Measurements from ENCODE around the gene PLEKHM2. TPM values are rescaled to one million over a fixed set of nuclear protein-coding genes. Genes with fewer than 3 reads are reported as not detected.
A peak's percentile ranks its signal among the peaks of the same experiment; 100 is the strongest.

PLEKHM2 gene
- total RNA-seq, 1 experiment from 2014 or later, result 51.5 TPM

DNA sequence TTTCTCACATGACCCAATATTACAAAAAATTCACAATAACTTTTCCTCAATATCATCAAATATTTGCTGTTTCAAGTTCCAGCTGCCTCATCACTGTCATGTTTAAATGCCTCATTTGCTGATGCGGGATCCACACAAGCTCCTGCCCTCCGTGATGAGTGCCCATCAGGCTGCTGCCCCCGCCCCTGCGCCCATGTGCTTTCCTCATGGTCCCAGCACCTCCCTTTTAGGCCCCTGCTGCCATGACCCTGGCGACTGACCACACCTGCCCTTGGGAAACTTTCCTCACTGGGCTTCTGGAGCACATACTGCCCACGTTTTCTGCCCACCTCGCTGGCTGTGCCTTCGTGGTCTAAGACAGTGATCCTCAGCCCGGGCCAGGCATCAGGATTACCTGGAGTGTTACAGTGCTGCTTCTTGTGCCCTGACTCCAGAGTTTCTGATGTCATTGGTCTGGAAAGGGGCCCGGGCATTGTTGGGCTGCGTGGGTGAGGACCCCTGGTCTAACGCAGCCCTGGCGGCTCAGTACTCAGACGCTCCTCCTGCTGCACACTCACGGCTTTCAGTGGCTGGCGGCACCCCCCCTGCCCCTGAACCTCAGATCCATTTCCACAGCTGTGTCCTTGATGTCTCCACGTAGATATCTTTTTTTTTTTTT is 20.5 kb downstream of the PLEKHM2 start:
- ChIA-PET POLR2A (interaction anchor here (0.8 to 3.3 kb wide), 3 partner anchors 18 to 101 kb away, joined by 3 to 24 read pairs (median 19); no protein-coding TSS in a partner anchor), CTCF (interaction anchor here (0.6 to 1.5 kb wide), 3 partner anchors 25 to 369 kb away, joined by 3 to 7 read pairs (median 4); no protein-coding TSS in a partner anchor)
- no peaks in the 10 kb centered on the region for H3K27me3 Mint-ChIP-seq (ENCODE audit: insufficient read depth, unreplicated experiment)
- no peak for TF ChIP-seq CTCF (IDR thresholded peaks at IDR 0.05; ENCODE audit: unreplicated experiment)
- peak overlapping the region; percentile 96 for H3K27ac Mint-ChIP-seq (ENCODE audit: low read depth, unreplicated experiment)
- no peaks in the 10 kb centered on the region for H3K9me3 Mint-ChIP-seq (ENCODE audit: unreplicated experiment)
- peaks cover 20% of the 10 kb centered on the region for H3K4me1 Mint-ChIP-seq (ENCODE audit: insufficient read depth, unreplicated experiment)
- no peak for DNase-seq (ENCODE audit: unreplicated experiment)
- intact Hi-C loops (cut with micrococcal nuclease), result loop anchor here (5.0 kb wide), 1 partner anchor 87 kb away; the partner anchor contains the start of gene DDI2
- BruUV-seq (replicated peaks), result no TSS peak
- no peak overlapping the region for H3K4me3 Mint-ChIP-seq (ENCODE audit: unreplicated experiment)
- peaks cover 15% of the 10 kb centered on the region for H3K36me3 Mint-ChIP-seq (ENCODE audit: insufficient read depth, unreplicated experiment)

- no TSS peak for BruUV-seq (replicated peaks)
- ChIA-PET CTCF (interaction anchor here (0.6 to 1.8 kb wide), 4 partner anchors 36 to 369 kb away, joined by 3 to 7 read pairs (median 4); no protein-coding TSS in a partner anchor), POLR2A (interaction anchor here (0.8 kb wide), 1 partner anchor 102 kb away, joined by 3 read pairs; no protein-coding TSS in a partner anchor)
- Mint-ChIP-seq H3K36me3 (ENCODE audit: insufficient read depth, unreplicated experiment) (peaks cover 15% of the 10 kb centered on the region), H3K9me3 (ENCODE audit: unreplicated experiment) (no peaks in the 10 kb centered on the region), H3K4me1 (ENCODE audit: insufficient read depth, unreplicated experiment) (peaks cover 20% of the 10 kb centered on the region), H3K4me3 (ENCODE audit: unreplicated experiment) (no peak overlapping the region), H3K27me3 (ENCODE audit: insufficient read depth, unreplicated experiment) (no peaks in the 10 kb centered on the region), H3K27ac (ENCODE audit: low read depth, unreplicated experiment) (peak overlapping the region; percentile 96)
- no peak for TF ChIP-seq CTCF (IDR thresholded peaks at IDR 0.05; ENCODE audit: unreplicated experiment)
- intact Hi-C loops (cut with micrococcal nuclease), result no loop called here
- DNase-seq (ENCODE audit: unreplicated experiment), result no peak
Observed at GRCh38 chr1:15705184-15705566, 21.1 kb downstream of the PLEKHM2 start.

DNA sequence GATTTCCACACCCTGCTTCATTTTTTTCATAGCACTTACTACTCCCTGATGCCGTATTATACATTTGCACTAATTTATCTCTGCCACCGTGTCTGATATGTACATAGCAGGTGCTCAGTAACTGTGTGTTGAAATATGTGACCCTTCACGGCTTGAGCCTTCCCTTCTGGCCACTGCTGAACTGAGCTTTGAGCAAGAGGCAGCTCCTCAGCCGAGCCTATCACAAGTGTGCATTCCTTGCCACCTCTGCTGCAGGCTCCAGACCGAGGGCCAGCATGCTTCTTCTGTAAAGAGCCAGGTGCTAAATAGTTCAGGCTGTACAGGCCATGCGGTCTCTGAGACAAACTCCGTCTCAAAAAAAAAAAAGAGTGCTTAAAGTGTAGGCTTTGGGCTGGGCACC is 22.6 kb downstream of the PLEKHM2 start:
- no peak for TF ChIP-seq CTCF (IDR thresholded peaks at IDR 0.05; ENCODE audit: unreplicated experiment)
- no peak for DNase-seq (ENCODE audit: unreplicated experiment)
- no TSS peak for BruUV-seq (replicated peaks)
- intact Hi-C loops (cut with micrococcal nuclease), result no loop called here
- Mint-ChIP-seq H3K27ac (ENCODE audit: low read depth, unreplicated experiment) (no peak overlapping the region), H3K4me3 (ENCODE audit: unreplicated experiment) (no peak overlapping the region), H3K4me1 (ENCODE audit: insufficient read depth, unreplicated experiment) (peaks cover 20% of the 10 kb centered on the region), H3K36me3 (ENCODE audit: insufficient read depth, unreplicated experiment) (peaks cover 11% of the 10 kb centered on the region), H3K9me3 (ENCODE audit: unreplicated experiment) (no peaks in the 10 kb centered on the region), H3K27me3 (ENCODE audit: insufficient read depth, unreplicated experiment) (no peaks in the 10 kb centered on the region)
- ChIA-PET POLR2A (interaction anchor here (0.8 kb wide), 1 partner anchor 88 kb away, joined by 3 read pairs; no protein-coding TSS in a partner anchor), CTCF (interaction anchor here (1.3 to 1.8 kb wide), 2 partner anchors 34 to 111 kb away, joined by 3 to 7 read pairs; no protein-coding TSS in a partner anchor)

DNA sequence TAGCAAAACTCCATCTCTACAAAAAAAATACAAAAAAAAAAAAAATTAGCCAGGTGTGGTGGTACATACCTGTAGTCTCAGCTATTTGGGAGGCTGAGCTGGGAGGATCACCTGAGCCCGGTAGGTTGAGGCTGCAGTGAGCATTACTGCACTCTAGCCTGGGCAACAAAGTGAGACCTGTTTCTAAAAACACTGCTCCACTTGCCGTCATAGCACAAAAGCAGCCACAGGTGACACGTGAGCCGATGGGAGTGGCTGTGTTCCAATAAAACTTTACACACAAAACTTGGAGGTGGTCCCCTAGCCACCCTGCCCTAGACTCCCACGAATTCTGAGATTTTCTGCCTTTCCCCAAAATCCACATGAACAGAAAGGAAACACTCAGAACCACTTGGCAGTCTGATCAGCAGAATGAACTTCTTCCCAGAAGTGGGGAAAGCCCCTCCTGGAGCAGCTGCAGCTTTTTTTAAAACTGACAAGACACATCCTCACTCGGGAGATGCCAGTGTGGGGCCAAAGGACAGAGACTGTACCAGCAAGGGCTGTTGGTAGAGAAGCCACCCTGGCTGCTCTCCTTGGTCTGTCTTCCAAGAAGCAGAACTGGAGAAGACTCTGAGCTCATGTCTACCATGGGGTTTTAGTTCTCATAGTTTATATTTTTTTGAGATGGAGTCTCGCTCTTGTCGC is 23.3 kb downstream of the PLEKHM2 start:
- intact Hi-C loops (cut with micrococcal nuclease), result no loop called here
- TF ChIP-seq CTCF (IDR thresholded peaks at IDR 0.05; ENCODE audit: unreplicated experiment), result no peak
- no peak overlapping the region for H3K4me3 Mint-ChIP-seq (ENCODE audit: unreplicated experiment)
- H3K36me3 Mint-ChIP-seq (ENCODE audit: insufficient read depth, unreplicated experiment), result peaks cover 9% of the 10 kb centered on the region
- no peaks in the 10 kb centered on the region for H3K9me3 Mint-ChIP-seq (ENCODE audit: unreplicated experiment)
- H3K27ac Mint-ChIP-seq (ENCODE audit: low read depth, unreplicated experiment), result no peak overlapping the region
- H3K27me3 Mint-ChIP-seq (ENCODE audit: insufficient read depth, unreplicated experiment), result no peaks in the 10 kb centered on the region
- POLR2A ChIA-PET, result interaction anchor here (0.6 to 0.8 kb wide), 2 partner anchors 10 to 89 kb away, joined by 3 read pairs; no protein-coding TSS in a partner anchor
- DNase-seq (ENCODE audit: unreplicated experiment), result no peak
- peaks cover 20% of the 10 kb centered on the region for H3K4me1 Mint-ChIP-seq (ENCODE audit: insufficient read depth, unreplicated experiment)
- BruUV-seq (replicated peaks), result no TSS peak
- CTCF ChIA-PET, result interaction anchor here (0.8 to 1.3 kb wide), 2 partner anchors 20 to 34 kb away, joined by 3 to 5 read pairs; no protein-coding TSS in a partner anchor

All from MCF 10A (cell line).